Activated T-cell treated with anti-CD3 and anti-CD28 coated beads for 24 hours (primary cell): ENCODE data around the gene MAD1L1.
A peak's percentile ranks its signal among the peaks of the same experiment; 100 is the strongest.
"Not testable (repeated sequence)": the region's sequence is repeated elsewhere in the genome, so short reads cannot be mapped to it uniquely, and the experiment has no call there.

Experiments used
- DNase-seq: peaks from one replicate; pipeline ENCODE4 v3.0.0-alpha.2; 2020; ENCODE audit warnings: low read depth

Gene MAD1L1

GRCh38 chr7:1940402-1940786 is 292.4 kb downstream of the MAD1L1 start:
- DNase-seq: peak; percentile 77

GRCh38 chr7:1939434-1940401 is 293.0 kb downstream of the MAD1L1 start:
- no peak for DNase-seq

GRCh38 chr7:1938788-1939433 is 293.8 kb downstream of the MAD1L1 start:
- no peak for DNase-seq

- no peak for DNase-seq
These were observed 295.5 kb downstream of the MAD1L1 start for GRCh38 chr7:1937252-1937605.

GRCh38 chr7:1936531-1937251 is 296.1 kb downstream of the MAD1L1 start:
- DNase-seq: no peak

GRCh38 chr7:1936006-1936310 is 296.8 kb downstream of the MAD1L1 start:
- DNase-seq: no peak

GRCh38 chr7:1935176-1936005 is 297.4 kb downstream of the MAD1L1 start:
- no peak for DNase-seq

- DNase-seq: no peak
These were observed 298.0 kb downstream of the MAD1L1 start for GRCh38 chr7:1934756-1935155.

GRCh38 chr7:1934017-1934416 is 298.7 kb downstream of the MAD1L1 start:
- DNase-seq: no peak

- DNase-seq: no peak
These were observed 299.5 kb downstream of the MAD1L1 start for GRCh38 chr7:1933066-1933750.

- no peak for DNase-seq
These were observed 300.8 kb downstream of the MAD1L1 start for GRCh38 chr7:1931951-1932270.

- DNase-seq: no peak
These were observed 301.3 kb downstream of the MAD1L1 start for GRCh38 chr7:1931256-1931950.

- no peak for DNase-seq
These were observed 302.2 kb downstream of the MAD1L1 start for GRCh38 chr7:1930381-1931065.

- DNase-seq: not testable (repeated sequence)
These were observed 303.3 kb downstream of the MAD1L1 start for GRCh38 chr7:1929349-1929925.

- DNase-seq: no peak
These were observed 303.9 kb downstream of the MAD1L1 start for GRCh38 chr7:1928645-1929348.

GRCh38 chr7:1927937-1928644 is 304.7 kb downstream of the MAD1L1 start:
- DNase-seq: no peak

- DNase-seq: no peak
These were observed 305.8 kb downstream of the MAD1L1 start for GRCh38 chr7:1926908-1927306.
